K562 (cell line): ENCODE data around the gene POU4F1. TPM values are rescaled to one million over a fixed set of nuclear protein-coding genes. Genes with fewer than 3 reads are reported as not detected.

Experiments
- ATAC-seq: fragments of 200-7000 bp; cut with Tn5 transposase; 3 replicates; pipeline ENCODE4 v1.9.1; 2020; ENCODE audit warnings: moderate library complexity
- BruUV-seq: library from RNA; stranded (reverse); fragments of 400-500 nt; replicated peaks from 2 replicates; lab custom pipeline; 2021; lab: Mats Ljungman, UMichigan
- CTCF ChIA-PET: fragments of 300-600 bp; formaldehyde crosslinking; extraction: SDS; loops from one replicate; lab custom pipeline; 2021; ENCODE audit warnings: low intra/inter-chr PET ratio; lab: Yijun Ruan, JAX
- POLR2A ChIA-PET: fragments of 300-600, 350-650 bp; sonication (Branson Sonifier 250); formaldehyde crosslinking; extraction: SDS; loops from one replicate; lab custom pipeline; 2021; ENCODE audit warnings: antibody characterized with exemption, inconsistent platforms; lab: Yijun Ruan, JAX
- DNase-seq, 4 experiments: peaks; one replicate each; pipeline versions ENCODE4 v3.0.0 to v3.0.0-alpha.2; 2011 to 2018; ENCODE audit warnings: low spot score in 3 of 4, mixed read lengths in 3 of 4; ENCODE audit errors: extremely low read depth in 1 of 4
- FAIRE-seq: peaks from 2 replicates; lab custom pipeline; 2011; peaks lifted over from hg19 to GRCh38; lab: Jason Lieb, UNC
- H2AFZ ChIP-seq: 2 replicates; pipeline ENCODE4 v1.6.0; 2011; ENCODE audit warnings: low read depth, low read length, control low read depth, inconsistent platforms
- H3K27ac ChIP-seq: fragments of 200-600 bp; 3 replicates; pipeline ENCODE4 v1.8.0; 2011; ENCODE audit warnings: low read depth, mild to moderate bottlenecking, control low read depth, inconsistent platforms, low read length, moderate library complexity, mixed read lengths; ENCODE audit errors: extremely low read depth
- H3K27me3 ChIP-seq, 2 experiments: fragments of 300-600 bp in 1 of 2; 2 replicates in 1 of 2; 3 replicates in 1 of 2; pipeline versions ENCODE4 v1.6.0 to v1.8.0; 2011; ENCODE audit warnings: inconsistent platforms in 2 of 2, low read length in 2 of 2, mild to moderate bottlenecking in 1 of 2, mixed read lengths in 1 of 2, moderate library complexity in 1 of 2; ENCODE audit not compliant: control insufficient read depth in 2 of 2, insufficient read depth in 2 of 2
- H3K36me3 ChIP-seq: fragments of 300-600 bp; 3 replicates; pipeline ENCODE4 v1.8.0; 2011; ENCODE audit warnings: mild to moderate bottlenecking, low read length, inconsistent platforms; ENCODE audit not compliant: control insufficient read depth, insufficient read depth
- H3K4me1 ChIP-seq, 2 experiments: fragments of 200-600 bp in 1 of 2; replicated peaks in 1 of 2; 2 replicates in 1 of 2; 3 replicates in 1 of 2; pipeline versions ENCODE4 v1.5.1 to v1.8.0; 2011; ENCODE audit warnings: inconsistent platforms in 2 of 2, low read length in 2 of 2, mild to moderate bottlenecking in 1 of 2, mixed read lengths in 1 of 2, moderate library complexity in 1 of 2; ENCODE audit not compliant: control insufficient read depth in 2 of 2, insufficient read depth in 2 of 2
- H3K4me2 ChIP-seq: 2 replicates; pipeline ENCODE4 v1.6.1; 2011; ENCODE audit warnings: low read length, control low read depth, inconsistent platforms, mixed read lengths; ENCODE audit not compliant: insufficient read depth
- H3K4me3 ChIP-seq: fragments of 200-600 bp; sonication (generic), shearing (Covaris generic); 2 replicates; pipeline ENCODE4 v1.5.1; 2016; ENCODE audit warnings: control low read depth, inconsistent platforms
- H3K79me2 ChIP-seq: fragments of 200-600 bp; 3 replicates; pipeline ENCODE4 v1.8.0; 2011; ENCODE audit warnings: low read length, inconsistent platforms; ENCODE audit not compliant: control insufficient read depth, insufficient read depth
- H3K9ac ChIP-seq, 2 experiments: 2 replicates each; pipeline versions ENCODE4 v1.6.0 to v1.6.1; 2011; ENCODE audit warnings: low read depth in 2 of 2, low read length in 2 of 2, control low read depth in 1 of 2, inconsistent platforms in 1 of 2, mild to moderate bottlenecking in 1 of 2, mixed read lengths in 1 of 2; ENCODE audit not compliant: insufficient read depth in 1 of 2
- H3K9me1 ChIP-seq: one replicate; pipeline ENCODE4 v1.6.0; 2011; ENCODE audit warnings: inconsistent platforms, mild to moderate bottlenecking, low read length, moderate library complexity; ENCODE audit not compliant: control insufficient read depth, insufficient read depth
- H3K9me3 ChIP-seq: replicated peaks from 2 replicates; pipeline ENCODE4 v1.5.1; 2011; ENCODE audit warnings: low read depth, low read length, inconsistent platforms; ENCODE audit not compliant: control insufficient read depth, insufficient read depth
- H4K20me1 ChIP-seq: replicated peaks from 2 replicates; pipeline ENCODE4 v1.6.1; 2011; ENCODE audit warnings: low read length, inconsistent platforms, mixed read lengths; ENCODE audit not compliant: control insufficient read depth, insufficient read depth
- CBFA2T3 ChIP-seq: fragments of 450-650 bp; IDR thresholded peaks from 2 replicates; pipeline ENCODE4 v1.6.1; 2017
- CHD1 ChIP-seq: fragments of 200-600 bp; sonication (generic); IDR thresholded peaks from one replicate; pipeline ENCODE4 v1.6.1; 2012; ENCODE audit warnings: mild to moderate bottlenecking, moderate library complexity, low read length, inconsistent platforms
- CXXC5 ChIP-seq: fragments of 250-450 bp; sonication (Bioruptor Pico); IDR thresholded peaks from 2 replicates; pipeline ENCODE4 v1.8.0; 2022; ENCODE audit warnings: inconsistent platforms, mild to moderate bottlenecking, moderate library complexity
- DACH1 ChIP-seq: fragments of 450-650 bp; IDR thresholded peaks from 2 replicates; pipeline ENCODE4 v1.6.1; 2018; ENCODE audit not compliant: partially characterized antibody
- DPF2 ChIP-seq: fragments of 450-650 bp; IDR thresholded peaks from 2 replicates; pipeline ENCODE4 v1.6.1; 2016
- MAFG ChIP-seq: fragments of 450-650 bp; conservative IDR thresholded peaks from 2 replicates; pipeline ENCODE4 v1.6.1; 2016; ENCODE audit warnings: missing genetic modification characterization, missing compliant biosample characterization
- NFATC3 ChIP-seq: fragments of 450-650 bp; IDR thresholded peaks from 2 replicates; pipeline ENCODE4 v1.6.1; 2017; ENCODE audit warnings: mild to moderate bottlenecking
- NFE2 ChIP-seq: IDR thresholded peaks from 2 replicates; pipeline ENCODE4 v1.6.1; 2014; ENCODE audit warnings: antibody characterized with exemption, low read depth
- WGBS: fragments of 100-300 bp; shearing (Covaris generic); methylation state at CpG from one replicate; pipeline ENCODE4 v1.1.6; 2016; ENCODE audit warnings: low coverage, mixed read lengths; ENCODE audit not compliant: insufficient coverage; ENCODE audit errors: missing lambda C conversion rate; 5-methylcytosine and 5-hydroxymethylcytosine counted together
- in situ Hi-C: fragments of 300-500 bp; cut with MboI; formaldehyde crosslinking; loops from 4 replicates; pipeline ENCODE4 v1.15.0; 2018; ENCODE audit warnings: inconsistent platforms, mixed read lengths
- intact Hi-C: fragments of 100-400 bp; cut with micrococcal nuclease; formaldehyde crosslinking; loops from 2 replicates; pipeline ENCODE4 v1.14.2; 2022
- polyA plus RNA-seq, 8 experiments: library from polyadenylated mRNA; depleted of rRNA in 4 of 8; stranded (reverse) in 5 of 8; unstranded in 3 of 8; fragments of >200 nt; fragmentation: Nextera tagmentation in 2 of 8; fragmentation: Illumina TruSeq in 1 of 8; extraction: Ambion mirVana in 2 of 8; extraction: Trizol in 1 of 8; gene quantifications; 2 replicates each; pipeline versions ENCODE4 v1.2.1 to v1.2.3, GENCODE V29; 2011 to 2014; ENCODE audit warnings: inconsistent platforms in 1 of 8, missing spikeins in 1 of 8
- total RNA-seq, 7 experiments: library from RNA; depleted of rRNA in 6 of 7; stranded (reverse); fragments of >200 nt in 6 of 7; fragmentation: Illumina TruSeq in 2 of 7; extraction: Trizol in 2 of 7; gene quantifications; 2 replicates each; pipeline versions ENCODE4 v1.2.1 to v1.2.3, GENCODE V29; 2011 to 2021; ENCODE audit warnings: low replicate concordance in 1 of 7
- TF ChIP-seq, protein P1 (sequence below): fragments of 450-650 bp; IDR thresholded peaks from 2 replicates; pipeline ENCODE4 v1.6.1; 2018; ENCODE audit warnings: mild to moderate bottlenecking, low read depth; ENCODE audit not compliant: partially characterized antibody

Gene POU4F1
- total and polyA plus RNA-seq, 9 of the 15 experiments (the other 6 are each of a cell fraction or from before 2014, with no cell fraction given) = 0.61 to 2.8 (median 1.5) TPM

DNA sequence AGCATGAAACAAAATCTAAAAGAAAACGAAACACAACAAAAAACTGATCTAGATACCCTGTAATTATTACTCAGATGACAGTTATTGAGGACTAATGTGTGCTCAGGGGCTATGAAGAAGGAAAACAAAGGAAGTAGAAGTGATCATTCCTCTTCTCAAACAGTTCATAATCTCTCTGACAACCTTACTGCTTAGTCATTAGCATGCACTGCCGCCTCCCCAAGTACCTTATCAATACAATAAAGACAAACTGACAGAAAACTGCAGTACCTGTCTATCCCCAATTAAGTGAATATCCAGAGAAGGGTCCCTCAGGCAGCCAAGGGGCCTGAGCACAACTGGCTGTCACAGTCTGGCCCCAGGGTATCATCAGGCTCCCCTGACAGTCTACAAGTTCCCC, 22.0 kb upstream of the POU4F1 start:
- 8% methylated on average over 2 of the region's 2 CpGs for WGBS
- no peaks in the 10 kb centered on the region for H3K9me3 ChIP-seq

More for the DNA sequence above, 22.0 kb upstream of the POU4F1 start:
- H3K36me3 ChIP-seq = peaks cover 19% of the 10 kb centered on the region; the same call in 2 of the 3 replicates
- ChIA-PET POLR2A (no interaction called here), CTCF (no interaction called here)
- H3K79me2 ChIP-seq = peaks cover 11% of the 10 kb centered on the region; the same call in 2 of the 3 replicates
- peak; percentile 57 for TF ChIP-seq CBFA2T3
- TF ChIP-seq, protein P1, sequence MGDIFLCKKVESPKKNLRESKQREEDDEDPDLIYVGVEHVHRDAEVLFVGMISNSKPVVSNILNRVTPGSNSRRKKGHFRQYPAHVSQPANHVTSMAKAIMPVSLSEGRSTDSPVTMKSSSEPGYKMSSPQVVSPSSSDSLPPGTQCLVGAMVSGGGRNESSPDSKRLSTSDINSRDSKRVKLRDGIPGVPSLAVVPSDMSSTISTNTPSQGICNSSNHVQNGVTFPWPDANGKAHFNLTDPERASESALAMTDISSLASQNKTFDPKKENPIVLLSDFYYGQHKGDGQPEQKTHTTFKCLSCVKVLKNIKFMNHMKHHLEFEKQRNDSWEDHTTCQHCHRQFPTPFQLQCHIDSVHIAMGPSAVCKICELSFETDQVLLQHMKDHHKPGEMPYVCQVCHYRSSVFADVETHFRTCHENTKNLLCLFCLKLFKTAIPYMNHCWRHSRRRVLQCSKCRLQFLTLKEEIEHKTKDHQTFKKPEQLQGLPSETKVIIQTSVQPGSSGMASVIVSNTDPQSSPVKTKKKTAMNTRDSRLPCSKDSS = no peak
- peak; percentile 51; the same call in 1 of the 2 replicates for TF ChIP-seq NFE2
- TF ChIP-seq CHD1 = no peak
- TF ChIP-seq NFATC3 = no peak
- peak; percentile 42; the same call in 1 of the 2 replicates for TF ChIP-seq DPF2
- no peak for TF ChIP-seq CXXC5 (CRISPR knock-in tag)
- TF ChIP-seq MAFG (tag) = 0 out of 2 replicates have a peak, but pooled peaks have one; percentile 31
- TF ChIP-seq DACH1 = peak; percentile 40
- H3K27ac ChIP-seq = 0 out of 3 replicates have a peak overlapping the region, but pooled peaks have one; percentile 32
- DNase-seq = no peak
- no peak for FAIRE-seq
- H3K4me3 ChIP-seq = no peak overlapping the region
- peak overlapping the region in 1 of 2 experiments; percentile 14; a peak in 1 of 4 replicates for H3K9ac ChIP-seq
- no peak overlapping the region for H2AFZ ChIP-seq
- H4K20me1 ChIP-seq = no peaks in the 10 kb centered on the region
- peaks cover 7 to 9% of the 10 kb centered on the region in 2 experiments; a peak in 3 of 5 replicates for H3K4me1 ChIP-seq
- H3K4me2 ChIP-seq = no peak overlapping the region
- no peaks in the 10 kb centered on the region for H3K9me1 ChIP-seq
- ATAC-seq = peak; percentile 80
- in situ Hi-C loops (no loop called here), intact Hi-C loops (no loop called here)
- BruUV-seq = no TSS peak
- H3K27me3 ChIP-seq = no peaks in the 10 kb centered on the region
